ENCODE data around the gene NSA2.

NSA2 gene

GRCh38 chr5:74801941-74802340 is 34.9 kb downstream of the NSA2 start:
- intact Hi-C loops (cut with DNase I), result no loop called here
- no peak for DNase-seq

GRCh38 chr5:74810915-74811314 is 43.9 kb downstream of the NSA2 start:
- intact Hi-C loops (cut with DNase I), result no loop called here
- no peak for DNase-seq

DNA sequence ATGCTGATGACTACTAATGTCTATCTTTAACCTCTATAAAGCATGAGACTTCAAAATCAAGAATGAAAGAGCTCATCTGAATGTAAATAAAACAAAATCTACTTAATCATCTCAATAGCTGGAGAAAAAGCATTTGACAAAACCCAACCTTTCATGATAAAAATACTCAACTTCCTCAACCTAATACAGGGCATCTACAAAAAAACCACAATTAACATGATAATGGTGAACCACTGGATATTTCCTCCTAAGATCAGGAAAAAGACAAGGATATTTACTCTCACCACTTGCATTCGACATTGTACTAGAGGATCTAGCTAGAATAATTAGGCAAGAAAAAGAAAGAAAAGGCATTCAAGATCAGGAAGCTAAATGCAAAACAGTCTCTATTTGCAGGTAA is 49.8 kb downstream of the NSA2 start:
- no peak for DNase-seq
- intact Hi-C loops (cut with DNase I), result no loop called here

DNA sequence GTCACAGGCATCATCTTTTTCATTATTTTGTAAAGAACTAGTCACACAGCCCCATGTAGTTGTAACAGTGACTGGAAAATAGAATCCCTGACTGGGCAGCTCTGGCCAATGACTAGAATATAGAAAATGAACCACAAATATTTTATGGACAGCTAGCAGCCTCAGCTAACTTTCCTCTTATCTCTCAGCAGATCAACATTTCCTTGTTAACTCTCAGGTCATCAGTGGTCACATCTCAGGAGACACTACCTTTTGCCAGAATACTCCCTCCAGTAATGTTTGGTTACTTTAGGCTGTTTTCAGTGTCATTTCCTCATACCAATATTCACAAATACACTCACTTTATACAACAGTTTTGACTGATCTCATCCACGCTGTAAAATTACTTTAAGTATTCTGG is 55.2 kb downstream of the NSA2 start:
- intact Hi-C loops (cut with DNase I), result no loop called here
- DNase-seq, result no peak

GRCh38 chr5:74829413-74829812 is 62.4 kb downstream of the NSA2 start:
- intact Hi-C loops (cut with DNase I), result no loop called here
- DNase-seq, result no peak

All from posterior cingulate gyrus (tissue), 11 donors.